Stimulated activated CD8-positive, alpha-beta memory T cell treated with anti-CD3 and anti-CD28 coated beads, Interleukin-7, amount 100 ng/mL, for 48 hours (primary cell): ENCODE results near the gene GALNT7.
"Not testable (repeated sequence)": the region's sequence is repeated elsewhere in the genome, so short reads cannot be mapped to it uniquely, and the experiment has no call there.

ENCODE experiments used
- DNase-seq, 2 donors: peaks; one replicate each; pipeline ENCODE4 v3.0.0-alpha.2; 2020; ENCODE audit warnings: low read depth in 1 of 2; ENCODE audit errors: extremely low read depth in 1 of 2

The GALNT7 gene, protein sequence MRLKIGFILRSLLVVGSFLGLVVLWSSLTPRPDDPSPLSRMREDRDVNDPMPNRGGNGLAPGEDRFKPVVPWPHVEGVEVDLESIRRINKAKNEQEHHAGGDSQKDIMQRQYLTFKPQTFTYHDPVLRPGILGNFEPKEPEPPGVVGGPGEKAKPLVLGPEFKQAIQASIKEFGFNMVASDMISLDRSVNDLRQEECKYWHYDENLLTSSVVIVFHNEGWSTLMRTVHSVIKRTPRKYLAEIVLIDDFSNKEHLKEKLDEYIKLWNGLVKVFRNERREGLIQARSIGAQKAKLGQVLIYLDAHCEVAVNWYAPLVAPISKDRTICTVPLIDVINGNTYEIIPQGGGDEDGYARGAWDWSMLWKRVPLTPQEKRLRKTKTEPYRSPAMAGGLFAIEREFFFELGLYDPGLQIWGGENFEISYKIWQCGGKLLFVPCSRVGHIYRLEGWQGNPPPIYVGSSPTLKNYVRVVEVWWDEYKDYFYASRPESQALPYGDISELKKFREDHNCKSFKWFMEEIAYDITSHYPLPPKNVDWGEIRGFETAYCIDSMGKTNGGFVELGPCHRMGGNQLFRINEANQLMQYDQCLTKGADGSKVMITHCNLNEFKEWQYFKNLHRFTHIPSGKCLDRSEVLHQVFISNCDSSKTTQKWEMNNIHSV

DNA sequence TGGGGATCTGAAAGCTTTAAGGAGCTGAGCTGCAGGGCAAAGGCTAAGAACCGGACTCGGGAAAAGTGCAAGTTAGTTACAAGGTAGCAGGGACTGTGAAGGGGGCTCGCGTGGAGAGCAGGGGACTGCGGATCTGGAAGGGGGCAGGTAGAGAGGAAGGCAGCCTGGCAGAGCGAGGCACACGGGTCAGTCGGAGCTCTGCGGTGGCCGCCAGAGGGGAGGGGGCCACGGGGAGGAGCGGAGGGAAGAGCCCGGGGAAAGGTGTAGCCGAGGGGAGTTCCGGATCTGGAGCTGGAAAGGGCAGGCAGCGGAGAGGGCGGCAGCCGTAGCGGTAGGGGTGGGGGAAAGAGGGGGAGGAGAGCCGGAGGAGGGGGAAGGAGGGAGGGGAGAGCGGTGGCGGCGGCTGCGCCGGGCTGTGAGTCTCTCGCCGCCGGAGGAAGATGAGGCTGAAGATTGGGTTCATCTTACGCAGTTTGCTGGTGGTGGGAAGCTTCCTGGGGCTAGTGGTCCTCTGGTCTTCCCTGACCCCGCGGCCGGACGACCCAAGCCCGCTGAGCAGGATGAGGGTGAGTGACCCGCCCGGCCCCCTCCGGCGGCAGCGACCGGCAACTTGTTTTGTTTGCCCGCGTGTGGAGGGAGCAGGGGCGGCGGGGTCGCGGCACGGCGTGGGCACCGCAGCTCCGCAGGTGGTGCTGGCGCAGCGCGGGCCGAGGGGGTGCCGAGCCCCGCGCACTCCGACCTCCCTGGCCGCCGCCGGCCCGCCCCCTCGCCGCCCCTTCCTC lies at the start of gene GALNT7:
TSS of gene GALNT7 (plus strand) at position 416 of the 782 bp plus-strand sequence. CDS start at position 441, 25 bp downstream.
- DNase-seq, result peak; percentile 31 to 50

DNA sequence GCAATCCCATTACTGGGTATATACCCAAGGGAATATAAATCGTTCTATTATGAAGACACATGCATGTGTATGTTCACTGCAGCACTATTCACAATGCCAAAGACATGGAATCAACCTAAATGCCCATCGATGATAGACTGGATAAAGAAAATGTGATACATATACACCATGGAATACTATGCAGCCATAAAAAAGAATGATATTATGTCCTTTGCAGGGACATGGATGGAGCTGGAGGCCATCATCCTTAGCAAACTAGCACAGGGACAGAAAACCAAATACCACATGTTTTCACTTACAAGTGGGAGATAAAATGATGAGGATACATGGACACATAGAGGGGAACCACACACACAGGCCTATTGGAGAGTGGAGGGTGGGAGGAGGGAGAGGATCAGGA lies 49.8 kb upstream of the GALNT7 start:
- DNase-seq, result not testable (repeated sequence)

DNA sequence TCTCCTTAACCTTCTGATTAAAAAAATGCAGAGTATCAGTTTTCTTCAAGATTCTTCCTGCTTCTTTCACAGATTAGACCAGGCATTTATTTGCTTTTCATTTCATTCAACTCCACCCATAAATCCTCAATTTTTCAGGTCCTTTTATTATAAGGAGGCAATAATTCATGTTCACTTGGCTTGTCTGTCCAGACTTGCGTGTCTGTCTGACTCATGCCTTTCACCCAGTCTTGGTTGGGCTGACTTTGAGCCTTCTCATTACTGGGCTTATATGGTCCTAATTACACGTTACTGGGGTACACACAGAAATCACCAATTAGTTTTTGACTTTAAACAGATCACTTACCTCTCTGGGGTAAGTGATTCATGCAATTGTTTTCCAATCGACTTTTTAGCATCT lies 48.8 kb upstream of the GALNT7 start:
- DNase-seq, result no peak

DNA sequence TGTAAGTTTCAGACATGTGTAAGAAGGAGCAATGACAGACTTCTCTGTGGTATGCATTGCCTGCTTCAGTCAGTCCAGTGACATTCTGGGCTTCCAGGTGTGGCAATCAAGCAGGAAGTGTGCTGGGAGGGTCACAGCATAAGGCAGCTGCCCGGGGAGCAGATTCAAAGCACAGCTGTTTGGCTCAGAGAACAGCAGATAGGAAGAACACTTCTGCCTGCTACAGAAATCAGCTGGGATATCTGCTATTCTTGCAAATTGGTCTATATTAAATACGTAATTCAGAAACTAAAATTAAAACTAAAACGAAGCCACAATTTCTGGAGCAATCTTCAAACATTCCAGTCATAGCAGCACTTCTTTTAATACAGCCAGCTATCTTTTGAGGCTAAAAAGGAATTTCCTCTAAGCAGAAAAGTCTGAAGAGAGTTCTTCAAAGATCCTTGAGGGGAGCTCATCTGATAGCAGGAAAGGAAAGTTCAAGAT lies 47.5 kb upstream of the GALNT7 start:
- no peak for DNase-seq

DNA sequence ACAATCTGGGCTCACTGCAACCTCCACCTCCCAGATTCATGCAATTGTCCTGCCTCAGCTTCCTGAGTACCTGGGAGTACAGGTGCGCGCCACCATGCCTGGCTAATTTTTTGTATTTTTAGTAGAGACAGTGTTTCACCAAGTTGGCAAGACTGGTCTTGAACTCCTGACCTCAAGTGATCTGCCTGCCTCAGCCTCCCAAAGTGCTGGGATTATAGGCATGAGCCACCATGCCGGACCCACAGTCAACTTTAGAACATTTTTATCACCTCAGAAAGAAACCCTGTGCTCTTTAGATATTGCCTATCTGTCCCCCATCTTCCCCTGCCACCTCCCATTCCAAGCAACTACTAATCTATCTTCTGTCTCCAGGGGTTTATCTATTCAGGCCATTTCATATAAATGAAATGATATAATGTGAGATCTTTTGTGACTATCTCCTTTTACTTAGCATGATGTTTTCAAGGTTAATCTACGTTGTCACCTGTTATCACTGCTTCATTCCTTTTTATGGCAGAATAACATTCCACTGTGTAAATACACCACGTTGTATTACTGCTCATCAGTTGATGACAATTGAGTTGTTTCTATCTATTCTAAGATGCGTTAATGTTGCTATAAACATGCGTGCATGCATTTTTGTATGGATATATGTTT lies 44.3 kb upstream of the GALNT7 start:
- DNase-seq, result no peak

DNA sequence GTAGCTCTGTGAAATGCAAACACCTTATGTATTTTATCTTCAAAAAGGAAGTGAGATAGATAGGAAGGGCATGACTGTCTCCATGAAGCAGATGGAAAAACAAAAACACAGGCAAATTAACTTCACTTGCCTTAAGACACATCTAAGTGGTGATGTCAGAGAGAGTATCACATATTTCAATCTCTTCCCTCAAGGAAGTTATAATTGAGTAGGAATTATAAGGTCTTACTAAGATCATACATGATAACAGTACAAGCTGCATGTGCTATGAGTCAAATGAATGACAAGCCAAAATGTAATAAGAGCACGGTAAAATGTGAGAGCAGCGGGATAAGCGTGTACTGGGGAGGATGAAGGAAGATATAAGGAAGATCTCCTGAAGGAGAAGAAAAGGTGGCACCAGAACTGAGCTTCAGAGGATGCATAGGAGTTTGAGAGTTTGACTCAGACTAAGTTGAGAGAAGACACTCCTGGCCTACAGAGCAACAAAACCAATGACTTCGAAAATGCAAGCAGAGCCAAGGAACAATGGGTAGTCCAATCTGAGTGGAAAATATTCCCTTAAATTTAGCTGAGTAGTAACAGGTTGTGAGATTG lies 43.3 kb upstream of the GALNT7 start:
- no peak for DNase-seq

DNA sequence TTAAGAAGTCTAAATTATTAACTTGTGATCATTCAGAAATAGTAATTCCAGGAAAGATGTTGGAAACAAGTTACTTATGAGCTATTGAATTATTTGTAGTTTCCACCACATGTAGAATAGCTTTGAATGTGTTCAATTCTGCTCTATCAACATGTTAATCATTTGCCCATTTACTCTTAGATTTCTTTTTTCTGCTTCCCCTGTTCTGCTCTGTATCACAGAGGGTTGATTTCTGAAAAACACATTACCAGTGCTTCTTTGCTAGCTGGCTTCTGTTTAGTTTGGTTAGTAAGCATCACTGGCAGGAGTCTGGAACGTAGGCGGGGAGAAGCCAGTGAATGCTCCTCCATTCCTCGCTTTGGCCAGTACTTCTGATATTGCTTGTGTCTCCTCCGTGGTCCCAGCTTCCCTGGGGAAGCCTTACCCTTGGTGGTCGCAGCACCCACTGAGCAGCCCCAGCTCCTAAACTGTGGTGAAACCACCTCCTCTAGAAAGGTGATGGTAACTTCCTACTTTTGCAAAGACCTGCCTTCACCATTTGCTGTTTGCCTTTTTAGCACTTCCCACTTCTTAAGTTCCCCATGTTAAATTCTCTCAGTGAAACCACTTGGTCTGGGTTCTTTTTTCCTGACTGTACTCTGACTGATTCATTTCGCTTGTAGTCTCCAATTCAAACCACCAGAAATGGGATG lies 40.3 kb upstream of the GALNT7 start:
- DNase-seq, result no peak

DNA sequence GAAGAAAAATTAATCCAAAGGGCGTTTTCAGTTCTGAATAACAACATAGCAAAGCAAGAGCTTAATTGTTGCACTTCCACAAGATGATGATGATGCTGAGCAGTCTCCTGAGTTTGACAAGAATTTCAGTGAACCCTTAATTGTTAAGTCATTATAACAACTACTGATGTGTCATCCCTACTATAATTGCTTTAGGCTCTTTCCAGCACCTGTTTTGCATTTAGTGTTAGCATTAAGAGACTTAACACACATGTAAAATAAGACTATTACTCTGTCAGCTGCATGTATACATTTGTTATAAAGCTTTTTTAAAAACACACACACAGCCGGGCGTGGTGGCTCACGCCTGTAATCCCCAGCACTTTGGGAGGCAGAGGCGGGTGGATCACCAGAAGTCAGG lies 37.9 kb upstream of the GALNT7 start:
- no peak for DNase-seq

DNA sequence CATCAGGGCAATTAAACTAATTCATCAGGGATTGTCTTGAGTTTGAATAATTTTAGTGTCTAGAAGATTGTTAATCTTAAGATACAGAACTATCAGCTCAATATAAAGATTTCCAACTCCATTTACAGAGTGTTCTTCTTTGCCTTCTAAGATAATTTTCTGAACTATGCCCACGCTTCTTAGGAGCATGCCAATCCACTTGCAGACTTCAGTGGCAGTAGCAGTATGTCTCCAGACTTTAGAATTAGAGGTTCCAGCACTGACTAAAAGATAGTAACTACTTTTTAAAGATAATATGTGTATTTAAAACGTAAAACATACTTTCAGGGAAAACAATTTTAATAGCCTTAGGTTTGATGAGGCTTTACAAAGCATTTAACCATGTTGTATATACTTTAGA lies 34.2 kb upstream of the GALNT7 start:
- DNase-seq, result no peak

DNA sequence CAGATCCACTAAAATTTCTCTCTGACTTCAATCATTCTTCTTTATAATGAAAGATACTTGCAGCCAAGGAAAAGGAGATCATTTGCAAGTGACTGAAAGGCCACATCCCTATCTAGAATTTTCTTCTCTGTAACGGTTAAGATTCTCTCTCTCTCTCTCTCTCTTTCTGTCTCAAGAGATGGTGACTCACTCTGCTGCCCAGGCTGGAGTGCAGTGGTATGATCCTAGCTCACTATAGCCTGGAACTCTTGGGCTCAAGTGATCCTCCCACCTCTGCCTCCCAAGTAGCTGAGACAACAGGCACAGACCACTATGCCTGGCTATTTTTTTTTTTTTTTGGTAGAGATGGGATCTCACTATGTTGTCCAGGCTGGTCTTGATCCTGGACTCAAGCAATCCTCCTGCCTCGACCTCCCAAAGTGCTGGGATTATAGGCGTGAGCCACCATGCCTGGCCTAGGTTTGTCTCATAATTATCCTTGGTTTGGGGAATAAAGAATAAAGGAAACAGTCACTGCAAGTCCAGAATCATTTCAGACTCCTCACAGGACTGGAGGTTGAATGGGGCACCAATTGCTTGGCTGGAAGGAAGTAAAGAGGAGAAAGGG lies 33.3 kb upstream of the GALNT7 start:
- DNase-seq, result no peak

DNA sequence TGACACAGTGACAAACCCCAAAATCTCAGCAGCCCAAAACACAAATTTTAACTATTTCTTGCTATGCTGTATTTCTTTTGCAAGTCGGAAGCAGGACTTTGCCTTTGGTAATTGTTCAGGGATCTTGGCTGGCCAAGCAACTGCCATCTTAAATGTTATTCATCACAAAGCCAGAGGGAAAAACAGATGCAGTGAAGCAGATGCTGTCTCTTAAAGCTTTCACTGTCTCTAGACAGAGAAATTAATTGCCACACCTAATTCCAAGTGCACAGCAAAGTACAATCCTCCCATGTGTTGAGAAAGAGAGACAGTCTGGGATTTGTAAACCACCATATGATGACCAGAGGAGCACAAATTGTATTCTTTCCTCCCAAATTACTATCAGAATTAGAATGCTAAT lies 30.0 kb upstream of the GALNT7 start:
- DNase-seq, result no peak

DNA sequence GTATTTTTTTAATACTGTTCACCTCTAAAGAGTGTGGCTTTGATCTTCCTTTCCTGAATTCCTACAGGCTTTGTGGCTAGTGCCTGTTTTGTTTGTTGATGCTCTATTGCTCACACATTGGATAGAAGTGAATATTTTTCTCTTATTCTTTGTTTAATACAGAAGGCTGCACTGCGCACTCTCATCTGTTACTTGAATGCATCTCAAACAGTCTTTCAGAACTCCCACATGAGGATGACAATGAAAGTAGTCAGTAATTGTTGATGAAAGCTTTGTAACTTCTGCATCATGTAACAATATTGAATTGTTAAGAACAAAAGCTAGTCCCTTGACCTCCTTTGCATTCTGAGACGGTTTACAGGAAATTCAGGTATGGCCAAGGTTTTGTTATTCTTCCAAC lies 29.1 kb upstream of the GALNT7 start:
- no peak for DNase-seq

DNA sequence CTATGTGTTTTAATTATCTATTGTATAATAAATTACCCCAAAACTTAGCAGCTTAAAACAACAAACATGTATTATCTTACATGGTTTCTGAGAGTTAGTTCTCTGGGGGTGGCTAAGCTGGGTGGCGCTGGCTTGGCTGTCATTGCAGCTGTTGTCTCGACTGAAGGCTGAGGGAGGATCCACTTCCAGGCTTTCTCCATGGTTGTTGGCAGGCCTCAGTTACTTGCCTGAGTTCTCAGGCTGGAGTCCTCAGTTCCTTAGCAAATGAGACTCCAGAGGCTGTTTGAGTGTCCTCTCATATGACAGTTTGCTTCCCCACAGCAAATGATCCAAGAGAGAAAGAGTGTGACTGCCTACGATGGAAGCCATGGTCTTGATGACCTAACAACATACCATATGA lies 23.5 kb upstream of the GALNT7 start:
- no peak for DNase-seq

DNA sequence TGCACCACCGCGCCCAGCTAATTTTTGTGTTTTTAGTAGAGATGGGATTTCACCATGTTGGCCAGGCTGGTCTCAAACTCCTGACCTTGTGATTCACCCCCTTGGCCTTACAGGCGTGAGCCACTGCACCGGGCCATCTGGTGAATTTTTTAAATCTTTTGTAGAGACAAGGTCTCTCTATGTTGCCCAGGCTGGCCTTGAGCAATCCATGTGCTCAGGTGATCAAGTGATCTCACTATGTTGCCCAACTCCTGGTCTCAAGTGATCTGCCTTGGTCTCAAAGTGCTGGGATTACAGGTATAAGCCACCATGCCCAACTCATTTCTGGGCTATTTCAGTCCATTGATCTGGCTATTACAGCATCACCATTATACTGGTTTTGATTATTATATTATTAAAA lies 22.2 kb upstream of the GALNT7 start:
- no peak for DNase-seq

DNA sequence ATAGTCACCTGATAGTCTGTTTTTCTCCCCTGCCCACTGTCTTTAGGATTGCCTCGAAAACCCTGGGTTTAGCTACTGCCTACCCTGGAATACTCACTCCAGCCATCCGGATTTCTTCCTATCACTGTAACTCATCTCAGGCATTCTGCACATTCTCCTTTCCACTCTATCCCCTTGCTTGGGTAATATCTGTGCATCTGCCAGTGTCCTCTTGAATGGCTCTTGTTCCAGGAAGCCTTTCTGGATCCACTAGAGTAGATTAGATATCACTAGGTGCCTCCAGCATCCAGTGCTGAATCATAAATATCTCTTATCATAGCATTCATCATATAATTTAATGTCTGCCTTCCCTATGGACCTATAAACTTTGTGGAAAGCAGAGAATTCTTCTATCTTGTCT lies 17.1 kb upstream of the GALNT7 start:
- DNase-seq, result no peak

DNA sequence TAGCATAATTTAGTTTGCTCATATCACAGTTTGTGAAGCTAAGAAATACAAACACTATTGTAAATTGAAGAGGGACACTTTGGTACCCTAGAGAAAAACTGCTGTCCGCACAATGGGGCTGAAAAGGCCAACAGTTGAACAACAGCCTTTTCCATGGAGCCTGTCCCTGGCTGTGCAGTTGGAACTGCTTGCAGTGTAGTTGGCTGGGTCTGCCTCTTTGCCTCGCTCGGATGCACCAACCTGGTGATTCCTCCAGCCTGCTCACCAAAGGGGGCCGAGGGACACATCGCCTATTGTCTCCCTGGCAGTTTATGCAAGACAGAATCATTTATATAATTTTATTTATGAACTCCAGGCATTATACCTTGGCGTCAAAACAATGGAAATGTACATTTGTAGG lies 16.5 kb upstream of the GALNT7 start:
- DNase-seq, result no peak

DNA sequence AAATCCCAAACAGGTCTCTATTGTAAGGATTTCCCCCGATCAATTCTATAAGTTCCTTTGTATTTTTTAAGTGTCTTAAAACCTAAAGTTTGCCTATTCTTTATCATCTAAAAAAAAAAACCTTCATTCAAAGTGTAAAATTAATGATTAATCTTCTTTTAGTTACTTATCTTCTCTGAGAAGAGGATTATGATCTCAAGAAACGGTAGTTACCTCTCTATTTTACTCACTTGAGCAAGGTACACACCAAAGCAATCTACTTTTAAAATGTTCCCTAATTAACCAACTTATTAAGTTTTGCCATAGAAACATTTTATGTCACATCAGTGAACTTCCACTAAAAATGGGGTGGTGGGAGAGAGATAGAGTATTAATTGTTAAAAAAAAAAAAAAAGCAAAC lies 15.2 kb upstream of the GALNT7 start:
- no peak for DNase-seq

DNA sequence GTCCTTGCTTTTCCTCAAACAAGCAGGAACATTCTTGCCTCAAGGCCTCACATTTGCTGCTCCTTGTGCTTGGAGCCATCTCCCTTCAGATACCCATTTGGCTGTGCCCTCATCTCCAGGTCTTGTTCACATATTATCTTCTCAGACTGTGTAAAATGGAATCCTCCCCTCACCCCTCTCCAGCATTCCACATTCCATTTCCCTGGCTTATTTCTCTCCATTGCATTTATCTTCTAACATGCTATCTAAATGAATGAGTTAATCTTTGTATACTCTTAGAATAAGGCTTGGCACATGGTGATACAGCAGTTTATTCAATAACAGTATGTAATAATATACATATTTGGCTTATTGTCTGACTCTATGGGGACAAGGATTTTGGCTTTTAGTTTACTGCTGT lies 8.8 kb upstream of the GALNT7 start:
- no peak for DNase-seq

DNA sequence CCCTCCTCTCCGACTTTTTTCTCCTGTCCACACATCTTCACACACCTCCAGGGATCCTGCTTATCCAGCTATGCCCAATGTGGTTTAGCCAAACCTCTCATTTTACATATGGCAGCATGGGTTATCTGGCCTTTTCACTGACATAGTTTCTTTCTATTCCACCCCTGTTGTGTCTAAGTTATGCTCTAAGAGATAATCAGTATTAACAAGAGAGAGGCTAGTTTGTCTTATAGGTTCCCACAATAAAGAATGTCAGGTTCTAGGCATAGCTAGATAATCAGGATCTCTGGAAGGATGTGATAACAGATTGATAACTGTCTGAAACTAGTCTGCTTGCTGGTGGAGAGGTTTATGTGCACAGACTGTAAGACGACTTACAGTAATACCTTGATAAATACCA lies 7.7 kb upstream of the GALNT7 start:
- DNase-seq, result no peak

DNA sequence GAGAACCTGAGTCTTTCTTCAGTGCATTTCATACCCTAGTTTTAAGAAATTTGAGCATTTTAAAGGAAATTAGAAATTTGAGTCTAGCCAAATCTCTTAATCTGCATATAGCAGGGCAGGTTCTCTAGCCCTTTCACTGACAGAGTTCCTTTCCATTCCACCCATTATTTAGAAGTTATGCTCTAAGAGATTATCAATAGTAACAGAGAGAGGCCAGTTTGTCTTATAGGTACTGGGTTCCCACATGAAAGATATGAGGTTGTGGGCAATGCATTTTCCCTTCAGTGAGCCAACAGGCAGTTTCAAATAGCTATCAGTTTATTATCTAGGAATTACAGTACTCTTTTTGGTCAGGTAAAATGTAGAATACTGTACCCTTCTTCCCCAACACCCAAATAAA lies 7.3 kb upstream of the GALNT7 start:
- DNase-seq, result no peak
